Loucy (cell line): ENCODE results near the gene DENND4C.
"Not testable (repeated sequence)": the region's sequence is repeated elsewhere in the genome, so short reads cannot be mapped to it uniquely, and the experiment has no call there.

Source experiments
- H2AFZ ChIP-seq: fragments of 200-600 bp; sonication (generic); 2 replicates; pipeline ENCODE4 v1.6.0; 2016; ENCODE audit warnings: antibody characterized with exemption, mild to moderate bottlenecking, low read length, moderate library complexity
- H3F3A ChIP-seq: fragments of 200-600 bp; 2 replicates; pipeline ENCODE4 v1.6.0; 2016; ENCODE audit warnings: antibody characterized with exemption, low read depth, mild to moderate bottlenecking
- H3K27me3 ChIP-seq: fragments of 200-600 bp; sonication (generic); 2 replicates; pipeline ENCODE4 v1.6.1; 2014; ENCODE audit warnings: low read length, mild to moderate bottlenecking; ENCODE audit not compliant: insufficient read depth, poor library complexity, severe bottlenecking
- H3K36me3 ChIP-seq: fragments of 200-600 bp; sonication (generic); 2 replicates; pipeline ENCODE4 v1.6.1; 2016; ENCODE audit warnings: low read length; ENCODE audit not compliant: insufficient read depth
- H3K4me1 ChIP-seq: fragments of 200-600 bp; sonication (generic); 2 replicates; pipeline ENCODE4 v1.5.1; 2014; ENCODE audit warnings: low read length, mild to moderate bottlenecking; ENCODE audit not compliant: insufficient read depth, poor library complexity, severe bottlenecking
- H3K4me2 ChIP-seq: fragments of 200-600 bp; sonication (generic); 2 replicates; pipeline ENCODE4 v1.6.0; 2014; ENCODE audit warnings: antibody characterized with exemption, low read length, low read depth, mild to moderate bottlenecking; ENCODE audit not compliant: poor library complexity, severe bottlenecking
- H3K4me3 ChIP-seq: fragments of 200-600 bp; sonication (generic); 2 replicates; pipeline ENCODE4 v1.5.1; 2014; ENCODE audit warnings: low read length, mild to moderate bottlenecking, mixed read lengths; ENCODE audit not compliant: poor library complexity, severe bottlenecking
- H3K79me2 ChIP-seq: fragments of 200-600 bp; sonication (generic); 2 replicates; pipeline ENCODE4 v1.6.1; 2014; ENCODE audit warnings: low read length; ENCODE audit not compliant: insufficient read depth
- H3K9ac ChIP-seq: fragments of 200-600 bp; sonication (generic); 2 replicates; pipeline ENCODE4 v1.6.0; 2014; ENCODE audit warnings: mild to moderate bottlenecking, low read depth, low read length, moderate library complexity; ENCODE audit not compliant: poor library complexity, severe bottlenecking
- H3K9me2 ChIP-seq: fragments of 200-600 bp; sonication (generic); replicated peaks from 2 replicates; pipeline ENCODE4 v1.6.1; 2016; ENCODE audit warnings: low read depth, low read length, mixed read lengths
- H3K9me3 ChIP-seq: fragments of 200-600 bp; sonication (generic); 2 replicates; pipeline ENCODE4 v1.6.1; 2014; ENCODE audit warnings: mild to moderate bottlenecking, antibody characterized with exemption, low read length, low read depth; ENCODE audit not compliant: insufficient read depth
- H4K20me1 ChIP-seq: fragments of 200-600 bp; sonication (generic); 2 replicates; pipeline ENCODE4 v1.6.0; 2014; ENCODE audit warnings: antibody characterized with exemption, low read length, mild to moderate bottlenecking; ENCODE audit not compliant: insufficient read depth, poor library complexity, severe bottlenecking
- EZH2phosphoT487 ChIP-seq: fragments of 200-600 bp; IDR thresholded peaks from 2 replicates; pipeline ENCODE4 v1.6.1; 2018; ENCODE audit warnings: antibody characterized with exemption, mild to moderate bottlenecking, moderate library complexity, borderline replicate concordance
- TF ChIP-seq, protein P1 (sequence below): fragments of 200-600 bp; sonication (generic); conservative IDR thresholded peaks from 2 replicates; pipeline ENCODE4 v1.5.1; 2014; ENCODE audit warnings: mild to moderate bottlenecking, antibody characterized with exemption, low read length

The DENND4C gene

DNA sequence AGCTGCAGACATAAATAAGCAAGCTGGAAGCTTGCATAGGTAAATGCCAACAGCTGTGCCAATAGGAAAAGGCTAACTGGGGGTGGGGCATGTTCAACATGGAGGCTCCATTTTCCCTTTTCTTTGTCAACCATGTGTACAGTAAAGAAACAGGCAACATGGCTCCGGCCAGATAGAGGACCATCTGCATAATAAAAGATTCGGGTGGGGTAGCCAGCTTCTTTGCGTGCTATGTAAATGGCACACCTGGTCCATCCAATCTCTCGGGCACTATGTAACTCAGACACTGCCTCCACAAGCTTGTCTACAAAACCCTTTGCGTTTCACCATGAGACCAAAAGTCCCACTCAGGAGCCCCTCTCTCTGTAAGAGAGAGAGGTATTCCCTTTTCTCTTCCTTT is 41.7 kb upstream of the DENND4C start:
- no peak overlapping the region for H3K4me2 ChIP-seq
- H3K9me3 ChIP-seq, result no peaks in the 10 kb centered on the region
- no peak overlapping the region for H3K4me3 ChIP-seq
- no peak for TF ChIP-seq EZH2phosphoT487
- TF ChIP-seq, protein P1, sequence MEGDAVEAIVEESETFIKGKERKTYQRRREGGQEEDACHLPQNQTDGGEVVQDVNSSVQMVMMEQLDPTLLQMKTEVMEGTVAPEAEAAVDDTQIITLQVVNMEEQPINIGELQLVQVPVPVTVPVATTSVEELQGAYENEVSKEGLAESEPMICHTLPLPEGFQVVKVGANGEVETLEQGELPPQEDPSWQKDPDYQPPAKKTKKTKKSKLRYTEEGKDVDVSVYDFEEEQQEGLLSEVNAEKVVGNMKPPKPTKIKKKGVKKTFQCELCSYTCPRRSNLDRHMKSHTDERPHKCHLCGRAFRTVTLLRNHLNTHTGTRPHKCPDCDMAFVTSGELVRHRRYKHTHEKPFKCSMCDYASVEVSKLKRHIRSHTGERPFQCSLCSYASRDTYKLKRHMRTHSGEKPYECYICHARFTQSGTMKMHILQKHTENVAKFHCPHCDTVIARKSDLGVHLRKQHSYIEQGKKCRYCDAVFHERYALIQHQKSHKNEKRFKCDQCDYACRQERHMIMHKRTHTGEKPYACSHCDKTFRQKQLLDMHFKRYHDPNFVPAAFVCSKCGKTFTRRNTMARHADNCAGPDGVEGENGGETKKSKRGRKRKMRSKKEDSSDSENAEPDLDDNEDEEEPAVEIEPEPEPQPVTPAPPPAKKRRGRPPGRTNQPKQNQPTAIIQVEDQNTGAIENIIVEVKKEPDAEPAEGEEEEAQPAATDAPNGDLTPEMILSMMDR, result no peak
- H3K79me2 ChIP-seq, result no peaks in the 10 kb centered on the region
- H3K9ac ChIP-seq, result no peak overlapping the region
- H2AFZ ChIP-seq, result no peak overlapping the region
- no peaks in the 10 kb centered on the region for H3K27me3 ChIP-seq
- H4K20me1 ChIP-seq, result no peaks in the 10 kb centered on the region
- H3K36me3 ChIP-seq, result no peaks in the 10 kb centered on the region
- H3K9me2 ChIP-seq, result no peaks in the 10 kb centered on the region
- peaks cover 3% of the 10 kb centered on the region; the same call in 1 of the 2 replicates for H3F3A ChIP-seq
- peaks cover 11% of the 10 kb centered on the region for H3K4me1 ChIP-seq

DNA sequence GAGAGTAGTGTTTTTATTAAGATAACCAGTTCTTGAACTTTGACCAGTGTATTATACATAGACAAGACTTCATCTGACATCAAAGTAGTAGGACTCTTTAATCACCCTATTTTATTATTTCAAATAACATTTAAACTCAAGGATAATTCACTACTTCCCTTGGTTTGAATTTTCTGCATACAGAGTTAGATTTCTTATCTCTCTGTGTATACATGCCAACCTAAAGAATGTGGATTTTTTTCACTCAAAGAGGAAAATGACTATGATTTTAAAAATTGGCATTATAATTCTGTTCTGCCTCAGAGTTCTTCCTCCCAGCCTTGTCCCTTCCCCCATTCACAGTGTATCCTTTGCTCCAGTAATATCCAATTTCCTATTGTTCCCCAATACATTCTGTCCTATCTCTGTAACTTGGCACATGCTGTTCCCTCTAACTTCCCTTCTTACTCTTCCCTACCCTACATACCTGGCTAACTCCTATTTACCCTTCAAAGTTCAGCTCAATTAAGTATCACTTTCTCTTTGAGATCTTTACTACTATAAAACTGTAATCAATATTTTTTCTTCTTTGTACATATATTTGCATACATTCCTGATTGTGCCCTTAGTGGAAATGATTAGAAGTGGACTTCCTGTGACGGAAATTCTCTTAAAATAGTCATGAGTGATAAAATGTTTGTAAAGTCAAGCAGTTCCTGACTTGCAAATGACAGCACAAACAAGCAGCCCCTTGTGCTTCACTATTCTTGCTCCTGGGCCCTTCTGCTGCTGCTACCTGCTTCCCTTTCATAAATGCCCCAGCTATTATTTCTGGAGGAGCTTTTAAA is 38.1 kb upstream of the DENND4C start:
- no peaks in the 10 kb centered on the region for H3K79me2 ChIP-seq
- no peak for TF ChIP-seq EZH2phosphoT487
- TF ChIP-seq, protein P1, result no peak
- H4K20me1 ChIP-seq, result no peaks in the 10 kb centered on the region
- H2AFZ ChIP-seq, result peak overlapping the region; percentile 29; the same call in 1 of the 2 replicates
- H3K9me3 ChIP-seq, result no peaks in the 10 kb centered on the region
- H3K4me2 ChIP-seq, result peak overlapping the region; percentile 11
- H3K9me2 ChIP-seq, result no peaks in the 10 kb centered on the region
- H3K27me3 ChIP-seq, result no peaks in the 10 kb centered on the region
- no peak overlapping the region for H3K4me3 ChIP-seq
- no peaks in the 10 kb centered on the region for H3K36me3 ChIP-seq
- H3F3A ChIP-seq, result no peaks in the 10 kb centered on the region
- no peak overlapping the region for H3K9ac ChIP-seq
- peaks cover 4% of the 10 kb centered on the region for H3K4me1 ChIP-seq

DNA sequence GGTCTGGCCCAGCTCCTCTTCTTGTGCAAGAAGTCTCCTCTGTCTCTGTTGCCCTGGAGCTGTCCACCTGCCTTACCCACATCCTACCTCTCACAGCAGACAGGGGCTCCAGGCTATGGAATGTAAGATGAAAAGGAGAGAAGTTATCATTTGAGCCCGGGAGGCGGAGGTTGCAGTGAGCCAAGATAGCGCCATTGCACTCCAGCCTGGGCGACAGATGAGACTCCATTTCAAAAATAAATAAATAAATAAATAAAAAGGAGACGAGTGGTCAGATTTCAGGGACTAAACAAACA is 37.5 kb upstream of the DENND4C start:
- peaks cover 4% of the 10 kb centered on the region for H3K4me1 ChIP-seq
- no peak overlapping the region for H2AFZ ChIP-seq
- H3K9me2 ChIP-seq, result no peaks in the 10 kb centered on the region
- H3K4me2 ChIP-seq, result no peak overlapping the region
- H3K9me3 ChIP-seq, result no peaks in the 10 kb centered on the region
- H3K79me2 ChIP-seq, result no peaks in the 10 kb centered on the region
- H3K4me3 ChIP-seq, result no peak overlapping the region
- H3K36me3 ChIP-seq, result no peaks in the 10 kb centered on the region
- H4K20me1 ChIP-seq, result no peaks in the 10 kb centered on the region
- no peaks in the 10 kb centered on the region for H3F3A ChIP-seq
- H3K27me3 ChIP-seq, result no peaks in the 10 kb centered on the region
- H3K9ac ChIP-seq, result no peak overlapping the region
- TF ChIP-seq, protein P1, result no peak
- TF ChIP-seq EZH2phosphoT487, result no peak

DNA sequence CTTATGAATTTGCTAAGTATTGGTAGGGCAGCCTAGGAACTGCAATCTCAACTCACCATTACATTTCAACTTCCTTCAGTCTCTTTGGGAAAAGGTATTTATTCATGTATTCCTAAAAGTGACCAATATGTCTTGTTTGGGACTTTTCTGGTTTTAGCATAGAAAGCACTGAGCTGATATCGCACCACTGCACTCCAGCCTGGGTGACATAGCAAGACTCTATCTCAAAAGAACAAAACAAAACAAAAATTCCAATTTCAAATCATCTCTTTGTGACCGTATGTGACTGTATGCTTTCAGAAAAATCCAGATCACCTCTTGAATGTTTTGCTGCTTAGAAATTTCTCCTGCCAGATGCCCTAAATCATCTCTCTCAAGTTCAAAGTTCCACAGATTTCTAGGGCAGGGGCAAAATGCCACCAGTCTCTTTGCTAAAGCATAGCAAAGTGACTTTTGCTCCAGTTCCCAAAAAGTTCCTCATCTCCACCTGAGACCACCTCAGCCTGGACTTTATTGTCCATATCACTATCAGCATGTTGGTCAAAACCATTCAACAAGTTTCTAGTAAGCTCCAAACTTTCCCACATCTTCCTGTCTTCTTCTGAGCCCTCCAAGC is 37.0 kb upstream of the DENND4C start:
- not testable (repeated sequence) for H3K9me3 ChIP-seq, H3K4me3 ChIP-seq, H3K9me2 ChIP-seq, H3K4me1 ChIP-seq, H3F3A ChIP-seq, H2AFZ ChIP-seq, H3K79me2 ChIP-seq, H3K9ac ChIP-seq, H3K4me2 ChIP-seq, H3K27me3 ChIP-seq, H4K20me1 ChIP-seq, H3K36me3 ChIP-seq
